K562 (cell line): Measurements from ENCODE around the gene KNDC1. TPM values are rescaled to one million over a fixed set of nuclear protein-coding genes. Genes with fewer than 3 reads are reported as not detected.
A peak's percentile ranks its signal among the peaks of the same experiment; 100 is the strongest.

ENCODE experiments used
- CBX5 ChIP-seq: IDR thresholded peaks from 2 replicates; pipeline ENCODE4 v1.6.1; 2014; ENCODE audit warnings: low read depth, borderline replicate concordance
- CCNT2 ChIP-seq: IDR thresholded peaks from 2 replicates; pipeline ENCODE4 v1.6.1; 2011; ENCODE audit warnings: borderline replicate concordance, low read depth, mild to moderate bottlenecking, moderate library complexity, mixed read lengths, low read length; ENCODE audit not compliant: insufficient read length; ENCODE audit errors: extremely low read depth
- DACH1 ChIP-seq: fragments of 450-650 bp; IDR thresholded peaks from 2 replicates; pipeline ENCODE4 v1.6.1; 2018; ENCODE audit not compliant: partially characterized antibody
- ELK3 ChIP-seq: fragments of 450-650 bp; formaldehyde crosslinking; IDR thresholded peaks from 2 replicates; pipeline ENCODE4 v1.4.0; 2020; ENCODE audit warnings: mild to moderate bottlenecking
- GATA2 ChIP-seq: sonication (generic); formaldehyde crosslinking; IDR thresholded peaks from 2 replicates; pipeline ENCODE4 v1.4.0; 2020; ENCODE audit warnings: mild to moderate bottlenecking, missing genetic modification reagents
- HES1 ChIP-seq: fragments of 450-650 bp; IDR thresholded peaks from 2 replicates; pipeline ENCODE4 v1.6.1; 2016; ENCODE audit warnings: low read depth, mild to moderate bottlenecking, moderate library complexity
- HEY1 ChIP-seq: fragments of 250-450 bp; sonication (Bioruptor Pico); IDR thresholded peaks from 2 replicates; pipeline ENCODE4 v1.5.0; 2020; ENCODE audit warnings: mild to moderate bottlenecking, moderate library complexity, borderline replicate concordance
- HNRNPL ChIP-seq: fragments of 200-400 bp; formaldehyde crosslinking; IDR thresholded peaks from 2 replicates; pipeline ENCODE4 v1.6.1; 2017; ENCODE audit warnings: low read depth, mild to moderate bottlenecking, low read length
- IFI16 ChIP-seq: fragments of 250-450 bp; sonication (Bioruptor Pico); IDR thresholded peaks from 2 replicates; pipeline ENCODE4 v2.1.2; 2022; ENCODE audit warnings: mild to moderate bottlenecking, inconsistent platforms
- LEF1 ChIP-seq: fragments of 450-650 bp; IDR thresholded peaks from 2 replicates; pipeline ENCODE4 v1.6.1; 2016; ENCODE audit warnings: mild to moderate bottlenecking
- MCM7 ChIP-seq, 2 experiments: fragments of 450-650 bp; IDR thresholded peaks; 2 replicates each; pipeline ENCODE4 v1.6.1; 2016 to 2018
- MTA2 ChIP-seq: fragments of 450-650 bp; IDR thresholded peaks from 2 replicates; pipeline ENCODE4 v1.6.1; 2016; ENCODE audit warnings: low read depth
- NR2C2 ChIP-seq, 2 experiments: fragments of 200-800 bp in 1 of 2; sonication (Bioruptor generic) in 1 of 2; sonication (generic) in 1 of 2; formaldehyde crosslinking in 1 of 2; IDR thresholded peaks; 2 replicates each; pipeline versions ENCODE4 v1.6.1 to v1.8.0; 2016 to 2022; ENCODE audit warnings: mild to moderate bottlenecking in 1 of 2, missing compliant biosample characterization in 1 of 2, missing genetic modification characterization in 1 of 2, missing genetic modification reagents in 1 of 2
- RNF2 ChIP-seq: sonication (generic); IDR thresholded peaks from 2 replicates; pipeline ENCODE4 v1.6.1; 2016
- TBL1XR1 ChIP-seq, 2 experiments: IDR thresholded peaks; 2 replicates each; pipeline ENCODE4 v1.6.1; 2012; ENCODE audit warnings: improper control_type of control experiment in 2 of 2, low read length in 2 of 2, mild to moderate bottlenecking in 1 of 2
- ZNF197 ChIP-seq: fragments of 200-800 bp; sonication (Bioruptor generic); IDR thresholded peaks from 2 replicates; pipeline ENCODE4 v1.6.1; 2016; ENCODE audit warnings: low read depth, missing genetic modification characterization, missing compliant biosample characterization
- ZNF318 ChIP-seq, 2 experiments: fragments of 450-650 bp; IDR thresholded peaks; 2 replicates each; pipeline ENCODE4 v1.6.1; 2016; ENCODE audit warnings: mild to moderate bottlenecking in 2 of 2, borderline replicate concordance in 1 of 2, low read depth in 1 of 2, moderate library complexity in 1 of 2
- ZNF384 ChIP-seq: IDR thresholded peaks from 2 replicates; pipeline ENCODE4 v1.6.1; 2012; ENCODE audit warnings: low read depth, low read length, improper control_type of control experiment
- polyA plus RNA-seq, 8 experiments: library from polyadenylated mRNA; depleted of rRNA in 4 of 8; stranded (reverse) in 5 of 8; unstranded in 3 of 8; fragments of >200 nt; fragmentation: Nextera tagmentation in 2 of 8; fragmentation: Illumina TruSeq in 1 of 8; extraction: Ambion mirVana in 2 of 8; extraction: Trizol in 1 of 8; gene quantifications; 2 replicates each; pipeline versions ENCODE4 v1.2.1 to v1.2.3, GENCODE V29; 2011 to 2014; ENCODE audit warnings: inconsistent platforms in 1 of 8, missing spikeins in 1 of 8
- total RNA-seq, 7 experiments: library from RNA; depleted of rRNA in 6 of 7; stranded (reverse); fragments of >200 nt in 6 of 7; fragmentation: Illumina TruSeq in 2 of 7; extraction: Trizol in 2 of 7; gene quantifications; 2 replicates each; pipeline versions ENCODE4 v1.2.1 to v1.2.3, GENCODE V29; 2011 to 2021; ENCODE audit warnings: low replicate concordance in 1 of 7

KNDC1 gene
- total and polyA plus RNA-seq, 9 of the 15 experiments (the other 6 are each of a cell fraction or from before 2014, with no cell fraction given) = 0.07 to 0.26 (median 0.11) TPM; not detected in 6

GRCh38 chr10:133245439-133246235, 85.6 kb downstream of the KNDC1 start (continued):
- no peak for TF ChIP-seq ZNF318 (IDR thresholded peaks at IDR 0.05; ENCODE audit: borderline replicate concordance in 1 of 2, low read depth in 1 of 2)
- TF ChIP-seq TBL1XR1 (IDR thresholded peaks at IDR 0.05; ENCODE audit: low read length in 2 of 2) = peak in 1 of 2 experiments; percentile 65; a peak in 2 of 4 replicates
- TF ChIP-seq NR2C2 (CRISPR knock-in tag; IDR thresholded peaks at IDR 0.05) = no peak
- peak; percentile 48; the same call in 1 of the 2 replicates for TF ChIP-seq NR2C2 (tag; IDR thresholded peaks at IDR 0.05)
- TF ChIP-seq RNF2 = peak; percentile 90
- no peak for TF ChIP-seq HEY1 (CRISPR knock-in tag)
- TF ChIP-seq ELK3 (CRISPR knock-in tag) = no peak
- no peak for TF ChIP-seq IFI16 (CRISPR knock-in tag)
- no peak for TF ChIP-seq MCM7 (IDR thresholded peaks at IDR 0.05)
- peak; percentile 55; the same call in 1 of the 2 replicates for TF ChIP-seq HES1
- no peak for TF ChIP-seq HNRNPL
- peak; percentile 31; the same call in 1 of the 2 replicates for TF ChIP-seq MTA2
- TF ChIP-seq ZNF197 = 0 out of 2 replicates have a peak, but pooled peaks have one; percentile 45
- TF ChIP-seq DACH1 = peak; percentile 35
- no peak for TF ChIP-seq ZNF384
- peak; percentile 76 for TF ChIP-seq CCNT2
- peak; percentile 68 for TF ChIP-seq GATA2 (CRISPR knock-in tag)
- TF ChIP-seq CBX5 = 0 out of 2 replicates have a peak, but pooled peaks have one; percentile 11
- peak; percentile 86 for TF ChIP-seq LEF1
